ENCODE results near the gene ZBTB37.

DNA sequence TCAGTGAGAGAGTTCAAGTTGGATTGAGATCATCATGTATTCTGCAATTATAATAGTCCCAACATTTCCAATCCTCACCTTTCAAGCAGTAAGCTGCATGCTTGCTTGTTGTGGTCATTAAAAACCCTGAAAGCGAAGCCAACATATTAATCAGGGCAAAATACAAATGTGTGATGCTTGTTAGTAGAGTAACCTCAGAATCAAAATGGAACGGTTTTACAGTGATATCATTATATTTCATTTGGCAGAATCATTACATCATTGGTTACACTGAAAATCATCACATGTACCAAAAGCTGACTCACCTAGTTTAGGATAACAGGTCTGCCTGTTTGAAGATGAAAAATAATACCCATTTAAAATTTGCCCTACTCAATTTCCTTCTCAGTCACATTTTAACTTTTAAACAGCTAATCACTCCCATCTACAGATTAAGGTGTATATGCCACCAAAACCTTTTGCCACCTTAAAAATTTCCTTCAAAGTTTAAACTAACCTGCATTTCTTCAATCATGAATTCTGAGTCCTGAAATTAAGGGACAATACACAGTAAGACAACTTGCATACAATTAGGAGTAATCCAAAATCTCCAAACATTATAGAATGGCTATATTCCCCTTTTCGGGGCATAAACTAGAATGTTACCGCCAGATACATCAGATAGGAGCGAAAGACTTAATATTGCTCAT lies 3.9 kb upstream of the ZBTB37 start:
- TF ChIP-seq, protein P1, sequence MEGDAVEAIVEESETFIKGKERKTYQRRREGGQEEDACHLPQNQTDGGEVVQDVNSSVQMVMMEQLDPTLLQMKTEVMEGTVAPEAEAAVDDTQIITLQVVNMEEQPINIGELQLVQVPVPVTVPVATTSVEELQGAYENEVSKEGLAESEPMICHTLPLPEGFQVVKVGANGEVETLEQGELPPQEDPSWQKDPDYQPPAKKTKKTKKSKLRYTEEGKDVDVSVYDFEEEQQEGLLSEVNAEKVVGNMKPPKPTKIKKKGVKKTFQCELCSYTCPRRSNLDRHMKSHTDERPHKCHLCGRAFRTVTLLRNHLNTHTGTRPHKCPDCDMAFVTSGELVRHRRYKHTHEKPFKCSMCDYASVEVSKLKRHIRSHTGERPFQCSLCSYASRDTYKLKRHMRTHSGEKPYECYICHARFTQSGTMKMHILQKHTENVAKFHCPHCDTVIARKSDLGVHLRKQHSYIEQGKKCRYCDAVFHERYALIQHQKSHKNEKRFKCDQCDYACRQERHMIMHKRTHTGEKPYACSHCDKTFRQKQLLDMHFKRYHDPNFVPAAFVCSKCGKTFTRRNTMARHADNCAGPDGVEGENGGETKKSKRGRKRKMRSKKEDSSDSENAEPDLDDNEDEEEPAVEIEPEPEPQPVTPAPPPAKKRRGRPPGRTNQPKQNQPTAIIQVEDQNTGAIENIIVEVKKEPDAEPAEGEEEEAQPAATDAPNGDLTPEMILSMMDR (IDR thresholded peaks at IDR 0.05; ENCODE audit: insufficient read depth, low read length): no peak
- TF ChIP-seq POLR2AphosphoS5 (IDR thresholded peaks at IDR 0.05; ENCODE audit: low read depth) (no peak), GABPA (IDR thresholded peaks at IDR 0.05; ENCODE audit: low read depth) (no peak), SPI1 (IDR thresholded peaks at IDR 0.05; ENCODE audit: borderline replicate concordance, low read depth) (no peak)
- TF ChIP-seq, protein P2, sequence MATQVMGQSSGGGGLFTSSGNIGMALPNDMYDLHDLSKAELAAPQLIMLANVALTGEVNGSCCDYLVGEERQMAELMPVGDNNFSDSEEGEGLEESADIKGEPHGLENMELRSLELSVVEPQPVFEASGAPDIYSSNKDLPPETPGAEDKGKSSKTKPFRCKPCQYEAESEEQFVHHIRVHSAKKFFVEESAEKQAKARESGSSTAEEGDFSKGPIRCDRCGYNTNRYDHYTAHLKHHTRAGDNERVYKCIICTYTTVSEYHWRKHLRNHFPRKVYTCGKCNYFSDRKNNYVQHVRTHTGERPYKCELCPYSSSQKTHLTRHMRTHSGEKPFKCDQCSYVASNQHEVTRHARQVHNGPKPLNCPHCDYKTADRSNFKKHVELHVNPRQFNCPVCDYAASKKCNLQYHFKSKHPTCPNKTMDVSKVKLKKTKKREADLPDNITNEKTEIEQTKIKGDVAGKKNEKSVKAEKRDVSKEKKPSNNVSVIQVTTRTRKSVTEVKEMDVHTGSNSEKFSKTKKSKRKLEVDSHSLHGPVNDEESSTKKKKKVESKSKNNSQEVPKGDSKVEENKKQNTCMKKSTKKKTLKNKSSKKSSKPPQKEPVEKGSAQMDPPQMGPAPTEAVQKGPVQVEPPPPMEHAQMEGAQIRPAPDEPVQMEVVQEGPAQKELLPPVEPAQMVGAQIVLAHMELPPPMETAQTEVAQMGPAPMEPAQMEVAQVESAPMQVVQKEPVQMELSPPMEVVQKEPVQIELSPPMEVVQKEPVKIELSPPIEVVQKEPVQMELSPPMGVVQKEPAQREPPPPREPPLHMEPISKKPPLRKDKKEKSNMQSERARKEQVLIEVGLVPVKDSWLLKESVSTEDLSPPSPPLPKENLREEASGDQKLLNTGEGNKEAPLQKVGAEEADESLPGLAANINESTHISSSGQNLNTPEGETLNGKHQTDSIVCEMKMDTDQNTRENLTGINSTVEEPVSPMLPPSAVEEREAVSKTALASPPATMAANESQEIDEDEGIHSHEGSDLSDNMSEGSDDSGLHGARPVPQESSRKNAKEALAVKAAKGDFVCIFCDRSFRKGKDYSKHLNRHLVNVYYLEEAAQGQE (IDR thresholded peaks at IDR 0.05; ENCODE audit: insufficient replicate concordance, low read depth): no peak

All from HL-60 (cell line).